Endothelial cell of coronary artery (primary cell): ENCODE results near the gene RIGI. TPM values are rescaled to one million over a fixed set of nuclear protein-coding genes. Genes with fewer than 3 reads are reported as not detected.

Source experiments
- total RNA-seq: library from RNA; depleted of rRNA; stranded (reverse); fragments of >200 nt; gene quantifications from 2 replicates; pipeline ENCODE4 v1.2.3, GENCODE V29; 2014

Gene RIGI
- total RNA-seq, result 17.8 and 19.4 TPM in 2 replicates

GRCh38 chr9:32526041-32526706 is at the start of gene RIGI:
Gene RIGI, minus strand, starts transcription at chr9:32526196. Its CDS starts 30 bp downstream, at chr9:32526166.

GRCh38 chr9:32572900-32573523 is 47.0 kb upstream of the RIGI start, which contains the start of gene NDUFB6:
Gene NDUFB6, minus strand, starts transcription at chr9:32573159. Its CDS starts 99 bp downstream, at chr9:32573060.

GRCh38 chr9:32552172-32552872 is 26.3 kb upstream of the RIGI start, which contains the start of the genes SMIM27 and TOPORS:
Gene SMIM27, plus strand, starts transcription at chr9:32552327. Its CDS starts 108 bp downstream, at chr9:32552435.
Gene TOPORS, minus strand, starts transcription at chr9:32552586. Its CDS starts 150 bp downstream, at chr9:32552436.

Other genes with a start within 250 kb of the RIGI start
- 36.2 and 63.7 TPM in 2 replicates for gene ACO1, start 141.6 kb downstream of the RIGI start, total RNA-seq
- gene SMIM27, start 26.1 kb upstream of the RIGI start, total RNA-seq, result 2.2 and 2.3 TPM in 2 replicates
- 31.2 and 32.9 TPM in 2 replicates for gene TOPORS, start 26.4 kb upstream of the RIGI start, total RNA-seq
- gene NDUFB6, start 47.0 kb upstream of the RIGI start, total RNA-seq, result 71.3 and 75.8 TPM in 2 replicates
- gene TAF1L, start 109.5 kb upstream of the RIGI start, total RNA-seq, result under 0.01 TPM in 2 replicates